DND-41 (cell line): ENCODE data around the gene KCNC1.

Experiments
- EZH2 ChIP-seq: IDR thresholded peaks from 3 replicates; pipeline ENCODE4 v1.6.1; 2012; ENCODE audit warnings: borderline replicate concordance, low read depth, mild to moderate bottlenecking, moderate library complexity, low read length, inconsistent platforms; ENCODE audit not compliant: severe bottlenecking
- TF ChIP-seq, protein P1 (sequence below): IDR thresholded peaks from 2 replicates; pipeline ENCODE4 v1.5.1; 2012; ENCODE audit warnings: borderline replicate concordance, low read length, moderate library complexity, mild to moderate bottlenecking; ENCODE audit not compliant: poor library complexity, severe bottlenecking; ENCODE audit errors: extremely low read depth

DNA sequence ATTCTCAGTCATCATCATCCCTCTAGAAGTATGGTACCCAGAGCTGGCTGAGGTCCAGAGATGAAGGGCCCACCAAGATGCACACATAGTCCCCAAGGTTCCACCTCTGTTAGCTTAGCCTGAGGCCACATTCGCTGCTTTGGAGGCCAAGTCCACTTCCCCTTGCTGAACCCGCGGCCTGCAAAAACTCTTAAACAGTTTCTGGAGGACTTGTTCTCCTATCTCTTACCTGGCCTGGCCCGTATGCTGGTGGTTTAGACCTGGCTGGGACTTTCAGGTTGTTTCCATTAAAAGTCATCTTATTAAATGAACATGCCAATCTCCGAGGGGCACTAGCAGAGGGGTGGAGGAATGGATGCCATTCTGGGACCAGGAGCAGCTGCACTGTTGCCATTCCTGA lies 64.6 kb downstream of the KCNC1 start:
- TF ChIP-seq, protein P1, sequence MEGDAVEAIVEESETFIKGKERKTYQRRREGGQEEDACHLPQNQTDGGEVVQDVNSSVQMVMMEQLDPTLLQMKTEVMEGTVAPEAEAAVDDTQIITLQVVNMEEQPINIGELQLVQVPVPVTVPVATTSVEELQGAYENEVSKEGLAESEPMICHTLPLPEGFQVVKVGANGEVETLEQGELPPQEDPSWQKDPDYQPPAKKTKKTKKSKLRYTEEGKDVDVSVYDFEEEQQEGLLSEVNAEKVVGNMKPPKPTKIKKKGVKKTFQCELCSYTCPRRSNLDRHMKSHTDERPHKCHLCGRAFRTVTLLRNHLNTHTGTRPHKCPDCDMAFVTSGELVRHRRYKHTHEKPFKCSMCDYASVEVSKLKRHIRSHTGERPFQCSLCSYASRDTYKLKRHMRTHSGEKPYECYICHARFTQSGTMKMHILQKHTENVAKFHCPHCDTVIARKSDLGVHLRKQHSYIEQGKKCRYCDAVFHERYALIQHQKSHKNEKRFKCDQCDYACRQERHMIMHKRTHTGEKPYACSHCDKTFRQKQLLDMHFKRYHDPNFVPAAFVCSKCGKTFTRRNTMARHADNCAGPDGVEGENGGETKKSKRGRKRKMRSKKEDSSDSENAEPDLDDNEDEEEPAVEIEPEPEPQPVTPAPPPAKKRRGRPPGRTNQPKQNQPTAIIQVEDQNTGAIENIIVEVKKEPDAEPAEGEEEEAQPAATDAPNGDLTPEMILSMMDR: no peak
- no peak for TF ChIP-seq EZH2
